Measurements from ENCODE around the gene DCUN1D4. TPM values are rescaled to one million over a fixed set of nuclear protein-coding genes. Genes with fewer than 3 reads are reported as not detected.
"Not testable (repeated sequence)": the region's sequence is repeated elsewhere in the genome, so short reads cannot be mapped to it uniquely, and the experiment has no call there.

DCUN1D4 gene
- total RNA-seq, 1 donor from 2014 or later, result 19.7 TPM

- no peak for DNase-seq (ENCODE audit: low read depth)
- no peak overlapping the region for H3K4me3 ChIP-seq (ENCODE audit: low read depth, low read length)
- no peaks in the 10 kb centered on the region for H3K27me3 ChIP-seq (ENCODE audit: control insufficient read depth, insufficient read depth, low read length)
- no peak for TF ChIP-seq CTCF (IDR thresholded peaks at IDR 0.05; ENCODE audit: insufficient read depth, low read length, poor library complexity, severe bottlenecking)
- no peaks in the 10 kb centered on the region for H3K36me3 ChIP-seq (ENCODE audit: control insufficient read depth, insufficient read depth, low read length)
Measured at GRCh38 chr4:51890760-51891159, 47.8 kb downstream of the DCUN1D4 start.

- not testable (repeated sequence) for H3K27me3 ChIP-seq (ENCODE audit: control insufficient read depth, insufficient read depth, low read length); H3K36me3 ChIP-seq (ENCODE audit: control insufficient read depth, insufficient read depth, low read length); H3K4me3 ChIP-seq (ENCODE audit: low read depth, low read length); DNase-seq (ENCODE audit: low read depth)
Measured at GRCh38 chr4:51893402-51893801, 50.4 kb downstream of the DCUN1D4 start.

- no peak overlapping the region for H3K4me3 ChIP-seq (ENCODE audit: low read depth, low read length)
- H3K27me3 ChIP-seq (ENCODE audit: control insufficient read depth, insufficient read depth, low read length), result no peaks in the 10 kb centered on the region
- no peak for DNase-seq (ENCODE audit: low read depth)
- no peak for TF ChIP-seq CTCF (IDR thresholded peaks at IDR 0.05; ENCODE audit: insufficient read depth, low read length, poor library complexity, severe bottlenecking)
- peaks cover 2% of the 10 kb centered on the region for H3K36me3 ChIP-seq (ENCODE audit: control insufficient read depth, insufficient read depth, low read length)
Measured at GRCh38 chr4:51894059-51894645, 51.2 kb downstream of the DCUN1D4 start.

- Histone ChIP-seq H3K4me3 (ENCODE audit: low read depth, low read length) (no peak overlapping the region), H3K27me3 (ENCODE audit: control insufficient read depth, insufficient read depth, low read length) (no peaks in the 10 kb centered on the region), H3K36me3 (ENCODE audit: control insufficient read depth, insufficient read depth, low read length) (peaks cover 2% of the 10 kb centered on the region)
- no peak for TF ChIP-seq CTCF (IDR thresholded peaks at IDR 0.05; ENCODE audit: insufficient read depth, low read length, poor library complexity, severe bottlenecking)
- DNase-seq (ENCODE audit: low read depth), result no peak
Measured at GRCh38 chr4:51895158-51895557, 52.2 kb downstream of the DCUN1D4 start.

- Histone ChIP-seq H3K36me3 (ENCODE audit: control insufficient read depth, insufficient read depth, low read length) (peaks cover 3% of the 10 kb centered on the region), H3K4me3 (ENCODE audit: low read depth, low read length) (no peak overlapping the region), H3K27me3 (ENCODE audit: control insufficient read depth, insufficient read depth, low read length) (no peaks in the 10 kb centered on the region)
- peak; percentile 94 for TF ChIP-seq CTCF (IDR thresholded peaks at IDR 0.05; ENCODE audit: insufficient read depth, low read length, poor library complexity, severe bottlenecking)
- peak; percentile 16 for DNase-seq (ENCODE audit: low read depth)
Measured at GRCh38 chr4:51895816-51896408, 53.0 kb downstream of the DCUN1D4 start.

- no peaks in the 10 kb centered on the region for H3K27me3 ChIP-seq (ENCODE audit: control insufficient read depth, insufficient read depth, low read length)
- TF ChIP-seq CTCF (IDR thresholded peaks at IDR 0.05; ENCODE audit: insufficient read depth, low read length, poor library complexity, severe bottlenecking), result no peak
- peaks cover 4% of the 10 kb centered on the region for H3K36me3 ChIP-seq (ENCODE audit: control insufficient read depth, insufficient read depth, low read length)
- no peak overlapping the region for H3K4me3 ChIP-seq (ENCODE audit: low read depth, low read length)
- DNase-seq (ENCODE audit: low read depth), result no peak
Measured at GRCh38 chr4:51901363-51901762, 58.4 kb downstream of the DCUN1D4 start.
